ENCODE results near the gene IL2RA.

Gene IL2RA

GRCh38 chr10:6033954-6034353 is 28.2 kb downstream of the IL2RA start:
- Mint-ChIP-seq H3K4me3 (no peak overlapping the region), H3K27me3 (no peaks in the 10 kb centered on the region), H3K4me1 (peaks cover 26% of the 10 kb centered on the region), H3K27ac (no peak overlapping the region), H3K9me3 (peaks cover 4% of the 10 kb centered on the region), H3K36me3 (peaks cover 7% of the 10 kb centered on the region)
- ATAC-seq (ENCODE audit: low read depth) (no peak), DNase-seq (ENCODE audit: low spot score in 2 of 2) (no peak)

- Mint-ChIP-seq H3K36me3 (peaks cover 7% of the 10 kb centered on the region), H3K27ac (no peak overlapping the region), H3K4me1 (peaks cover 10% of the 10 kb centered on the region), H3K27me3 (no peaks in the 10 kb centered on the region), H3K9me3 (peaks cover 3% of the 10 kb centered on the region), H3K4me3 (no peak overlapping the region)
- DNase-seq (ENCODE audit: low spot score in 2 of 2) (no peak), ATAC-seq (ENCODE audit: low read depth) (no peak)
Observed at GRCh38 chr10:6030940-6031339, 31.2 kb downstream of the IL2RA start.

GRCh38 chr10:6030217-6030616 is 31.9 kb downstream of the IL2RA start:
- Mint-ChIP-seq H3K9me3 (peaks cover 3% of the 10 kb centered on the region), H3K4me1 (peaks cover 8% of the 10 kb centered on the region), H3K4me3 (no peak overlapping the region), H3K27me3 (no peaks in the 10 kb centered on the region), H3K27ac (no peak overlapping the region), H3K36me3 (peaks cover 7% of the 10 kb centered on the region)
- ATAC-seq (ENCODE audit: low read depth): no peak
- DNase-seq (ENCODE audit: low spot score in 2 of 2): no peak

GRCh38 chr10:6027929-6028328 is 34.2 kb downstream of the IL2RA start:
- Mint-ChIP-seq H3K27me3 (no peaks in the 10 kb centered on the region), H3K36me3 (peaks cover 16% of the 10 kb centered on the region), H3K27ac (no peak overlapping the region), H3K4me1 (peaks cover 8% of the 10 kb centered on the region), H3K9me3 (peaks cover 3% of the 10 kb centered on the region), H3K4me3 (no peak overlapping the region)
- DNase-seq (ENCODE audit: low spot score in 2 of 2): no peak
- no peak for ATAC-seq (ENCODE audit: low read depth)

GRCh38 chr10:6025683-6026255 is 36.4 kb downstream of the IL2RA start:
- H3K9me3 Mint-ChIP-seq: peaks cover 2% of the 10 kb centered on the region
- ATAC-seq (ENCODE audit: low read depth) (no peak), DNase-seq (ENCODE audit: low spot score in 2 of 2) (no peak)
- H3K27ac Mint-ChIP-seq: no peak overlapping the region
- H3K4me3 Mint-ChIP-seq: no peak overlapping the region
- H3K27me3 Mint-ChIP-seq: no peaks in the 10 kb centered on the region
- H3K4me1 Mint-ChIP-seq: peaks cover 12% of the 10 kb centered on the region
- H3K36me3 Mint-ChIP-seq: peaks cover 29% of the 10 kb centered on the region

GRCh38 chr10:6024334-6024682 is 37.9 kb downstream of the IL2RA start:
- Mint-ChIP-seq H3K36me3 (peaks cover 32% of the 10 kb centered on the region), H3K9me3 (no peaks in the 10 kb centered on the region), H3K4me3 (no peak overlapping the region), H3K27ac (no peak overlapping the region), H3K27me3 (no peaks in the 10 kb centered on the region), H3K4me1 (peaks cover 12% of the 10 kb centered on the region)
- ATAC-seq (ENCODE audit: low read depth) (no peak), DNase-seq (ENCODE audit: low spot score in 2 of 2) (no peak)

- ATAC-seq (ENCODE audit: low read depth): no peak
- Mint-ChIP-seq H3K4me1 (peaks cover 16% of the 10 kb centered on the region), H3K4me3 (no peak overlapping the region), H3K9me3 (peaks cover 3% of the 10 kb centered on the region), H3K27me3 (no peaks in the 10 kb centered on the region), H3K36me3 (peaks cover 38% of the 10 kb centered on the region), H3K27ac (no peak overlapping the region)
- DNase-seq (ENCODE audit: low spot score in 2 of 2): no peak
Observed at GRCh38 chr10:6023661-6024333, 38.4 kb downstream of the IL2RA start.

- H3K36me3 Mint-ChIP-seq: peaks cover 40% of the 10 kb centered on the region
- ATAC-seq (ENCODE audit: low read depth): no peak
- H3K4me1 Mint-ChIP-seq: peaks cover 15% of the 10 kb centered on the region
- H3K9me3 Mint-ChIP-seq: peaks cover 3% of the 10 kb centered on the region
- H3K27me3 Mint-ChIP-seq: no peaks in the 10 kb centered on the region
- H3K27ac Mint-ChIP-seq: no peak overlapping the region
- H3K4me3 Mint-ChIP-seq: no peak overlapping the region
- DNase-seq (ENCODE audit: low spot score in 2 of 2): no peak
Observed at GRCh38 chr10:6022660-6023059, 39.5 kb downstream of the IL2RA start.

GRCh38 chr10:6020826-6021225 is 41.3 kb downstream of the IL2RA start:
- H3K4me3 Mint-ChIP-seq: no peak overlapping the region
- peaks cover 11% of the 10 kb centered on the region for H3K4me1 Mint-ChIP-seq
- ATAC-seq (ENCODE audit: low read depth): no peak
- H3K27me3 Mint-ChIP-seq: no peaks in the 10 kb centered on the region
- peaks cover 3% of the 10 kb centered on the region for H3K9me3 Mint-ChIP-seq
- no peak for DNase-seq (ENCODE audit: low spot score in 2 of 2)
- H3K27ac Mint-ChIP-seq: no peak overlapping the region
- H3K36me3 Mint-ChIP-seq: peaks cover 37% of the 10 kb centered on the region

- H3K4me3 Mint-ChIP-seq: no peak overlapping the region
- peaks cover 37% of the 10 kb centered on the region for H3K36me3 Mint-ChIP-seq
- DNase-seq (ENCODE audit: low spot score in 2 of 2): no peak
- H3K27ac Mint-ChIP-seq: no peak overlapping the region
- no peaks in the 10 kb centered on the region for H3K27me3 Mint-ChIP-seq
- no peak for ATAC-seq (ENCODE audit: low read depth)
- peaks cover 3% of the 10 kb centered on the region for H3K9me3 Mint-ChIP-seq
- H3K4me1 Mint-ChIP-seq: peaks cover 11% of the 10 kb centered on the region
Observed at GRCh38 chr10:6019796-6020195, 42.4 kb downstream of the IL2RA start.

GRCh38 chr10:6019010-6019782 is 43.0 kb downstream of the IL2RA start:
- H3K36me3 Mint-ChIP-seq: peaks cover 31% of the 10 kb centered on the region
- H3K4me1 Mint-ChIP-seq: peaks cover 14% of the 10 kb centered on the region
- no peak overlapping the region for H3K4me3 Mint-ChIP-seq

GRCh38 chr10:6018422-6018821 is 43.7 kb downstream of the IL2RA start:
- ATAC-seq (ENCODE audit: low read depth): no peak
- Mint-ChIP-seq H3K27ac (peak overlapping the region; percentile 25), H3K4me1 (peaks cover 15% of the 10 kb centered on the region), H3K9me3 (peaks cover 3% of the 10 kb centered on the region), H3K4me3 (no peak overlapping the region), H3K36me3 (peaks cover 27% of the 10 kb centered on the region), H3K27me3 (no peaks in the 10 kb centered on the region)
- no peak for DNase-seq (ENCODE audit: low spot score in 2 of 2)

More at GRCh38 chr10:6019010-6019782, 43.0 kb downstream of the IL2RA start:
- no peaks in the 10 kb centered on the region for H3K27me3 Mint-ChIP-seq
- peak overlapping the region; percentile 25 for H3K27ac Mint-ChIP-seq
- peaks cover 3% of the 10 kb centered on the region for H3K9me3 Mint-ChIP-seq
- ATAC-seq (ENCODE audit: low read depth) (no peak), DNase-seq (ENCODE audit: low spot score in 2 of 2) (no peak)

- no peak overlapping the region for H3K4me3 Mint-ChIP-seq
- peaks cover 27% of the 10 kb centered on the region for H3K36me3 Mint-ChIP-seq
- ATAC-seq (ENCODE audit: low read depth) (no peak), DNase-seq (ENCODE audit: low spot score in 2 of 2) (no peak)
- H3K27ac Mint-ChIP-seq: peak overlapping the region; percentile 50
- peaks cover 15% of the 10 kb centered on the region for H3K4me1 Mint-ChIP-seq
- H3K27me3 Mint-ChIP-seq: no peaks in the 10 kb centered on the region
- peaks cover 3% of the 10 kb centered on the region for H3K9me3 Mint-ChIP-seq
Observed at GRCh38 chr10:6017781-6018354, 44.3 kb downstream of the IL2RA start.

- Mint-ChIP-seq H3K9me3 (peaks cover 3% of the 10 kb centered on the region), H3K4me3 (no peak overlapping the region), H3K36me3 (peaks cover 13% of the 10 kb centered on the region), H3K27me3 (no peaks in the 10 kb centered on the region), H3K27ac (peak overlapping the region; percentile 80), H3K4me1 (peaks cover 9% of the 10 kb centered on the region)
- ATAC-seq (ENCODE audit: low read depth) (peak; percentile 85), DNase-seq (ENCODE audit: low spot score in 2 of 2) (peak; percentile 60 to 68)
Observed at GRCh38 chr10:6014241-6014761, 47.9 kb downstream of the IL2RA start.

Measured in memory B cell (primary cell).